ENCODE data around the gene P4HB. TPM values are rescaled to one million over a fixed set of nuclear protein-coding genes. Genes with fewer than 3 reads are reported as not detected.
A peak's percentile ranks its signal among the peaks of the same experiment; 100 is the strongest.

P4HB gene
- total RNA-seq, 4 donors from 2014 or later: 366 to 725 (median 608) TPM

GRCh38 chr17:81807210-81807719, 53.1 kb downstream of the P4HB start:
- no peak for DNase-seq (ENCODE audit: low spot score)
- ATAC-seq (ENCODE audit: low FRiP score): no peak
- TF ChIP-seq CTCF (IDR thresholded peaks at IDR 0.05): no peak

- ATAC-seq (ENCODE audit: low FRiP score) (peak; percentile 25), DNase-seq (ENCODE audit: low spot score) (no peak)
- TF ChIP-seq CTCF (IDR thresholded peaks at IDR 0.05): no peak
Observed at GRCh38 chr17:81806461-81807209, 53.7 kb downstream of the P4HB start.

GRCh38 chr17:81805707-81806460, 54.5 kb downstream of the P4HB start:
- ATAC-seq (ENCODE audit: low FRiP score): no peak
- TF ChIP-seq CTCF (IDR thresholded peaks at IDR 0.05): no peak
- no peak for DNase-seq (ENCODE audit: low spot score)

GRCh38 chr17:81804559-81805399, 55.6 kb downstream of the P4HB start:
- no peak for TF ChIP-seq CTCF (IDR thresholded peaks at IDR 0.05)
- no peak for ATAC-seq (ENCODE audit: low FRiP score)
- DNase-seq (ENCODE audit: low spot score): no peak

GRCh38 chr17:81803728-81804558, 56.4 kb downstream of the P4HB start, which contains the start of gene GCGR:
Gene GCGR (plus strand): TSS chr17:81804150. CDS start chr17:81809019, 4,869 bp downstream.
- ATAC-seq (ENCODE audit: low FRiP score) (no peak), DNase-seq (ENCODE audit: low spot score) (no peak)
- TF ChIP-seq CTCF (IDR thresholded peaks at IDR 0.05): no peak
